Tibial nerve (tissue), 4 donors: ENCODE results near the gene ZFYVE28.

Experiments used
- EP300 ChIP-seq, 2 donors: sonication (generic); formaldehyde crosslinking; IDR thresholded peaks; one replicate each; pipeline ENCODE4 v1.6.1; 2017; ENCODE audit warnings: antibody characterized with exemption in 2 of 2, mild to moderate bottlenecking in 1 of 2
- POLR2A ChIP-seq, 2 donors: fragments of 450-650 bp; IDR thresholded peaks; one replicate each; pipeline ENCODE4 v1.6.1; 2017; ENCODE audit warnings: antibody characterized with exemption in 2 of 2, mild to moderate bottlenecking in 2 of 2, moderate library complexity in 2 of 2
- TF ChIP-seq, protein P1 (sequence below), 5 experiments: fragments of 200-600 bp in 3 of 5; fragments of 450-650 bp in 2 of 5; sonication (generic) in 3 of 5; IDR thresholded peaks; one replicate each; pipeline ENCODE4 v1.5.1; 2016 to 2019; ENCODE audit warnings: antibody characterized with exemption in 5 of 5, mild to moderate bottlenecking in 3 of 5, moderate library complexity in 2 of 5

DNA sequence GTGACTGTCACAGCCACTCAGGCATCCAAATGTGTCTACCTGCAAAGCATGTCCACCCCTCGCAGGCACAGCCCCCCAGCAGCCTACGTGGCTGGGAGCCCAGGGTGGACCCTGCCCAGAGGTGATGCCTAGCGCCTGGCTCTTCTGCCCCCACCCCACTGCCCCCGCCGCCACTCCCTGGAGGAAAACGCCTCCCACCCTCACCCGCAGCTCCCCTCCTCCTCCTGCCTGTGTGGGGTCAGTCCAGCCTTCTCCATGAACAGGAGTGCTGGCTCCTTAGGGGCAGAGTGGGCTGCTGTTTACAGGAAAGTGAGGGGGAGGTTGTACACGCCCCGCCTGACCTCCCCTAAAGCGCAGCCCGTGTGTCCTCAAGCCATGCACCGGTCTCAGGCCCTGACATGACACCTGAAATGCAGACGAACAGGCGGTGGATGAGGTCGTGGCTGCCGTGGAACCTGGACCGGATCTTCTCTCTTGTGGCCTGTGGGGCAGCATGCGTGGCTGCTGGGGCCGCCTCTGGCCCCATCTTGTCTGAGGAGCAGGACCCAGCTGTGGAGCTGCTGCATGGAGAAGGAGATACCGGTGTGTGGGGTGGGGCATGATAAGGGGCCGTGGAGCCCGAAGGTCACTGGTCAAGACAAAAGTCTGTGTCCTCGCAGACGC lies 144.7 kb downstream of the ZFYVE28 start:
- TF ChIP-seq, protein P1, sequence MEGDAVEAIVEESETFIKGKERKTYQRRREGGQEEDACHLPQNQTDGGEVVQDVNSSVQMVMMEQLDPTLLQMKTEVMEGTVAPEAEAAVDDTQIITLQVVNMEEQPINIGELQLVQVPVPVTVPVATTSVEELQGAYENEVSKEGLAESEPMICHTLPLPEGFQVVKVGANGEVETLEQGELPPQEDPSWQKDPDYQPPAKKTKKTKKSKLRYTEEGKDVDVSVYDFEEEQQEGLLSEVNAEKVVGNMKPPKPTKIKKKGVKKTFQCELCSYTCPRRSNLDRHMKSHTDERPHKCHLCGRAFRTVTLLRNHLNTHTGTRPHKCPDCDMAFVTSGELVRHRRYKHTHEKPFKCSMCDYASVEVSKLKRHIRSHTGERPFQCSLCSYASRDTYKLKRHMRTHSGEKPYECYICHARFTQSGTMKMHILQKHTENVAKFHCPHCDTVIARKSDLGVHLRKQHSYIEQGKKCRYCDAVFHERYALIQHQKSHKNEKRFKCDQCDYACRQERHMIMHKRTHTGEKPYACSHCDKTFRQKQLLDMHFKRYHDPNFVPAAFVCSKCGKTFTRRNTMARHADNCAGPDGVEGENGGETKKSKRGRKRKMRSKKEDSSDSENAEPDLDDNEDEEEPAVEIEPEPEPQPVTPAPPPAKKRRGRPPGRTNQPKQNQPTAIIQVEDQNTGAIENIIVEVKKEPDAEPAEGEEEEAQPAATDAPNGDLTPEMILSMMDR (IDR thresholded peaks at IDR 0.05) = no peak
- TF ChIP-seq POLR2A (IDR thresholded peaks at IDR 0.05) = no peak
- TF ChIP-seq EP300 (IDR thresholded peaks at IDR 0.05) = no peak
